ENCODE measurements around the gene RAVER2. TPM values are rescaled to one million over a fixed set of nuclear protein-coding genes. Genes with fewer than 3 reads are reported as not detected.

Gene RAVER2
- total RNA-seq, 2 experiments from 2014 or later: 0.80 to 1.0 TPM

DNA sequence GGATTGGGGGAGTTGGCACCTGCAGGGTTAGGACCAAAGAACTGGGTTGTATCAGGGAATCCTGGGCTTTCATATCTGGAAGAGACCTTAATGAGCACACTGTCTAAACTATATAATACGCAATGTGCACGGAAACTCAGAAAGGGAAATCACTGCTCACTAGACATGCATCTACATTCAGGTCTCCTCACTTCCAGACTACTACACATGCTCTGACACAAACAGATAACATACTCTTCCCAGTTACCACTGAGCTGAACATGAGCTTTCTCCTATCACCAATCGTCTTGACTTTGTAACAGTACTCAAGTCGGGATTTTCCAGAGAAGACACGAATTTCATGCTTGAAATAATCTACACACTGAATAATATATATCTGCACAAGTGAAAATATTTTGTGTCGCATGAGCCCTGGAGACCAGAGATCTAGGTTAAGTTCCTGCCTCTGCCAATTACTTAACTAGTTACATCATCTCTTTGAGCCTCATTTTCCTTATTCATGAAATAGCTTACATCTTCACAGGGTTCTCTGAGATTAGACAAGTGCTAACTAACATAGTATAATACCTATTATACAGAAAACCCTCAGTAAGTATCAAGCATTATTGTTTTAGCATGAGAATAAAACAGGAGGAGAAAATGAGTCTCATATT is 120.4 kb downstream of the RAVER2 start:
- intact Hi-C loops (cut with DNase I, micrococcal nuclease): no loop called here
- H3K4me3 ChIP-seq (ENCODE audit: low read length): no peak overlapping the region
- TF ChIP-seq, protein P1, sequence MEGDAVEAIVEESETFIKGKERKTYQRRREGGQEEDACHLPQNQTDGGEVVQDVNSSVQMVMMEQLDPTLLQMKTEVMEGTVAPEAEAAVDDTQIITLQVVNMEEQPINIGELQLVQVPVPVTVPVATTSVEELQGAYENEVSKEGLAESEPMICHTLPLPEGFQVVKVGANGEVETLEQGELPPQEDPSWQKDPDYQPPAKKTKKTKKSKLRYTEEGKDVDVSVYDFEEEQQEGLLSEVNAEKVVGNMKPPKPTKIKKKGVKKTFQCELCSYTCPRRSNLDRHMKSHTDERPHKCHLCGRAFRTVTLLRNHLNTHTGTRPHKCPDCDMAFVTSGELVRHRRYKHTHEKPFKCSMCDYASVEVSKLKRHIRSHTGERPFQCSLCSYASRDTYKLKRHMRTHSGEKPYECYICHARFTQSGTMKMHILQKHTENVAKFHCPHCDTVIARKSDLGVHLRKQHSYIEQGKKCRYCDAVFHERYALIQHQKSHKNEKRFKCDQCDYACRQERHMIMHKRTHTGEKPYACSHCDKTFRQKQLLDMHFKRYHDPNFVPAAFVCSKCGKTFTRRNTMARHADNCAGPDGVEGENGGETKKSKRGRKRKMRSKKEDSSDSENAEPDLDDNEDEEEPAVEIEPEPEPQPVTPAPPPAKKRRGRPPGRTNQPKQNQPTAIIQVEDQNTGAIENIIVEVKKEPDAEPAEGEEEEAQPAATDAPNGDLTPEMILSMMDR (IDR thresholded peaks at IDR 0.05): no peak
- ATAC-seq (ENCODE audit: poor library complexity) (no peak), DNase-seq (no peak)
- no peak overlapping the region for H3K27ac ChIP-seq (ENCODE audit: low read depth in 1 of 2, low read length in 2 of 2)
- CTCF ChIA-PET: interaction anchor here (1.5 kb wide), 1 partner anchor 8 kb away, joined by 3 read pairs; no protein-coding TSS in a partner anchor
- Mint-ChIP-seq H3K27ac (peak overlapping the region; percentile 68), H3K27me3 (no peaks in the 10 kb centered on the region), H3K4me1 (ENCODE audit: low read depth) (peaks cover 53% of the 10 kb centered on the region), H3K9me3 (no peaks in the 10 kb centered on the region), H3K36me3 (ENCODE audit: low read depth) (peaks cover 96% of the 10 kb centered on the region), H3K4me3 (peak overlapping the region; percentile 54)
- H3K27me3 ChIP-seq (ENCODE audit: control insufficient read depth in 1 of 2, insufficient read depth in 2 of 2, low read length in 2 of 2): no peaks in the 10 kb centered on the region
- H3K36me3 ChIP-seq (ENCODE audit: insufficient read depth, low read length): peaks cover 82% of the 10 kb centered on the region
- peaks cover 30% of the 10 kb centered on the region for H3K4me1 ChIP-seq (ENCODE audit: insufficient read depth, low read length)
- H3K9me3 ChIP-seq (ENCODE audit: control insufficient read depth in 1 of 2, insufficient read depth in 1 of 2, low read length in 2 of 2): no peaks in the 10 kb centered on the region
- POLR2A ChIA-PET: interaction anchor here (1.5 kb wide), 1 partner anchor 97 kb away, joined by 5 read pairs; no protein-coding TSS in a partner anchor

DNA sequence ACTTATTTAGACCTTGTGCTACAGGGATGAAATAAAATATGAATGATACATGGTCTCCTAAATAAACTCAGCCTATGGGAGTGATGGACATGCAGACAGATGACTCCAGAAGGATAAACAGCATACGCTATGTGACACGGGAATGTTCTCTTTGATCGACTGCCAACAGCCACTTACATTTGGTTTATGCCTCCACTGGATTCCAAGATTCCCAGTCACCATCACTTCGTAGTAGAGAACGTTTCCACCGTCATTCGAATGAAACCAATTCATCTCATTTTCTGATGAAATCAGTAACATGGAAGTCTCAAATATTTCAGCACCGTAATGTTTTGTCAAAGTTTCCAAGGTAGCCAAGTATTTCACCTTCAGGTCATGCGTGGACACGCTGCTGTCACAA is 121.8 kb downstream of the RAVER2 start:
- H3K9me3 ChIP-seq (ENCODE audit: control insufficient read depth in 1 of 2, insufficient read depth in 1 of 2, low read length in 2 of 2): no peaks in the 10 kb centered on the region
- no peak overlapping the region for H3K4me3 ChIP-seq (ENCODE audit: low read length)
- ATAC-seq (ENCODE audit: poor library complexity) (no peak), DNase-seq (no peak)
- Mint-ChIP-seq H3K4me3 (no peak overlapping the region), H3K27ac (no peak overlapping the region), H3K27me3 (no peaks in the 10 kb centered on the region), H3K9me3 (no peaks in the 10 kb centered on the region), H3K36me3 (ENCODE audit: low read depth) (peaks cover 98% of the 10 kb centered on the region), H3K4me1 (ENCODE audit: low read depth) (peaks cover 48% of the 10 kb centered on the region)
- POLR2A ChIA-PET: interaction anchor here (1.5 kb wide), 1 partner anchor 96 kb away, joined by 5 read pairs; no protein-coding TSS in a partner anchor
- TF ChIP-seq, protein P1 (IDR thresholded peaks at IDR 0.05): no peak
- CTCF ChIA-PET: no interaction called here
- no peaks in the 10 kb centered on the region for H3K27me3 ChIP-seq (ENCODE audit: control insufficient read depth in 1 of 2, insufficient read depth in 2 of 2, low read length in 2 of 2)
- peaks cover 27% of the 10 kb centered on the region for H3K4me1 ChIP-seq (ENCODE audit: insufficient read depth, low read length)
- no peak overlapping the region for H3K27ac ChIP-seq (ENCODE audit: low read depth in 1 of 2, low read length in 2 of 2)
- intact Hi-C loops (cut with DNase I, micrococcal nuclease): no loop called here
- peaks cover 87% of the 10 kb centered on the region for H3K36me3 ChIP-seq (ENCODE audit: insufficient read depth, low read length)

DNA sequence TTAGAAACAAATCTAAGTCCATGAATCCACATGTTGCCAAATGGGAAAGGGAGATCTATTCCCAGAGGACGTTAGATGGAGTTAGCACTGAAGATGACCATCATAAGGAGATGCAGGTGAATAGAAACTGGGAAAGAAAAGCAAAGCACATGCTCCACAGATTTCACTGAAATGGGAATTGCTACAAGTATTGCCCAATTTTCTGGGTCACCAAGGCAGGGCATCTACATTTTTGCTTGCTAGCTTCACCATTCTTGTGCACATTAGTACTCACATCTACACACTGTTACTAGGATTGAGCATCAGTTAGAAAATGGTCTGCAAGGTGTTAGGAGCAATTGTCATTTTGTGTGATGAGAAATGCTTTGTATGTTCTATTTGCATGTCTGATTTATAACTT is 122.4 kb downstream of the RAVER2 start:
- TF ChIP-seq, protein P1 (IDR thresholded peaks at IDR 0.05): no peak
- Mint-ChIP-seq H3K4me3 (no peak overlapping the region), H3K4me1 (ENCODE audit: low read depth) (peaks cover 48% of the 10 kb centered on the region), H3K27ac (no peak overlapping the region), H3K9me3 (no peaks in the 10 kb centered on the region), H3K27me3 (no peaks in the 10 kb centered on the region), H3K36me3 (ENCODE audit: low read depth) (peaks cover 98% of the 10 kb centered on the region)
- H3K27ac ChIP-seq (ENCODE audit: low read depth in 1 of 2, low read length in 2 of 2): no peak overlapping the region
- ChIA-PET CTCF (no interaction called here), POLR2A (interaction anchor here (1.6 to 1.7 kb wide), 2 partner anchors 9 to 95 kb away, joined by 4 to 5 read pairs; no protein-coding TSS in a partner anchor)
- peaks cover 24% of the 10 kb centered on the region for H3K4me1 ChIP-seq (ENCODE audit: insufficient read depth, low read length)
- peaks cover 87% of the 10 kb centered on the region for H3K36me3 ChIP-seq (ENCODE audit: insufficient read depth, low read length)
- intact Hi-C loops (cut with DNase I, micrococcal nuclease): no loop called here
- no peaks in the 10 kb centered on the region for H3K9me3 ChIP-seq (ENCODE audit: control insufficient read depth in 1 of 2, insufficient read depth in 1 of 2, low read length in 2 of 2)
- no peak overlapping the region for H3K4me3 ChIP-seq (ENCODE audit: low read length)
- ATAC-seq (ENCODE audit: poor library complexity): no peak
- no peak for DNase-seq
- H3K27me3 ChIP-seq (ENCODE audit: control insufficient read depth in 1 of 2, insufficient read depth in 2 of 2, low read length in 2 of 2): no peaks in the 10 kb centered on the region

Data from CD4-positive, alpha-beta T cell (primary cell).